Activated CD4-positive, alpha-beta T cell treated with anti-CD3 and anti-CD28 coated beads, Interleukin-10, Interleukin-2, amounts not matched to agents 100 ng/mL and 50 ng/mL, durations not matched to agents 16 hours and 8 hours (primary cell): ENCODE results near the gene TAB3.

Experiments
- DNase-seq: peaks from one replicate; pipeline ENCODE4 v3.0.0-alpha.2; 2020

The TAB3 gene, protein sequence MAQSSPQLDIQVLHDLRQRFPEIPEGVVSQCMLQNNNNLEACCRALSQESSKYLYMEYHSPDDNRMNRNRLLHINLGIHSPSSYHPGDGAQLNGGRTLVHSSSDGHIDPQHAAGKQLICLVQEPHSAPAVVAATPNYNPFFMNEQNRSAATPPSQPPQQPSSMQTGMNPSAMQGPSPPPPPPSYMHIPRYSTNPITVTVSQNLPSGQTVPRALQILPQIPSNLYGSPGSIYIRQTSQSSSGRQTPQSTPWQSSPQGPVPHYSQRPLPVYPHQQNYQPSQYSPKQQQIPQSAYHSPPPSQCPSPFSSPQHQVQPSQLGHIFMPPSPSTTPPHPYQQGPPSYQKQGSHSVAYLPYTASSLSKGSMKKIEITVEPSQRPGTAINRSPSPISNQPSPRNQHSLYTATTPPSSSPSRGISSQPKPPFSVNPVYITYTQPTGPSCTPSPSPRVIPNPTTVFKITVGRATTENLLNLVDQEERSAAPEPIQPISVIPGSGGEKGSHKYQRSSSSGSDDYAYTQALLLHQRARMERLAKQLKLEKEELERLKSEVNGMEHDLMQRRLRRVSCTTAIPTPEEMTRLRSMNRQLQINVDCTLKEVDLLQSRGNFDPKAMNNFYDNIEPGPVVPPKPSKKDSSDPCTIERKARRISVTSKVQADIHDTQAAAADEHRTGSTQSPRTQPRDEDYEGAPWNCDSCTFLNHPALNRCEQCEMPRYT

DNA sequence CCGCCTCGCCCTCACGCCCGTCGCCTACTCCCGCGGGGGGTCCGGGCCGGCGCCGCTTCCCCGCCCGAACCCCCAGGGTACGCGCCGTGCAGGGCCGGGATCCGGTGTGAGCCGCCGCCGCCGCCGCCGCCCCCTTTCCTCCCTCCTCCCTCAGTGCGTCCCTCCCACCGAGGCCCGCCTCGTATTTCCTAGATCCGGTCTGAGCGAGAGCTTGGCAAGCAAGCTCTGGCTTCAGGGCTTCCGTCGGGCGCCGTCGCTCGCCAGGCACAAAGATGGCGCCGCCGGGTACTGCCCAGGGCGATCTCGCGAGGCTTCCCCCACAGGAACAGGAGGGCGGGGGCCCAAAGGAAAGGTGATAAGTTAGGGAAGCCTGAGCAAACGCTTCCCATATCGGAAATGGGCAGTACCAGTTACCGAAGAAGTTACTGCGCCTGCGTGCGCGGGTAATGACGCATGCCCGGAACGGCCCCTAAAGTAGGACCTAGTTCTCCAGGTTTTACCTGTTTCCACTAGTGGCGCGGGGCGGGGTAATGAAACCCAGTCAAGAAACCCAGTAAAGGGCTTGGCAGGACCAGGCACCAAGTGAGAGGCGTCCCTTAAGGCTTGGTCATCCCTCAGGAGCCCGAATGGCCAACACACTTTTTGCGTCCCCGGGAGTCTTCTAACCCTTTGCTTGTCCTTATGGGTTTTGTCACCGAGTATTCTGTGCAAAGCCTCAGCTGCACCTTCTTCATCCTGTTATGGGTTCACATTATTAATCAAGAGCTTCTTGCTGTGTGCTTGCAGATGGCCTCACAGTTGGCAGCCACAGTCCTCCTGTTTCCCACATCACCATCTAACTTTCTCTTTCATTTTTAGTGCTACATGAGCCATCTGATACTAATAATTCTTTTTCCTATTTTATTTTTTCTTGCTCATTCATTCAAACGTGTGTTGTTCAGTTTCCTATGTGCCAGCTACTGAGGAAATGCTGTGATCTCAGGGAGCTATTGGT, at the start of gene TAB3:
Gene TAB3, minus strand, starts transcription at position 108 of the 994 bp plus-strand sequence. CDS start 29,666 bp downstream, outside the sequence.
- DNase-seq = peak; percentile 96

DNA sequence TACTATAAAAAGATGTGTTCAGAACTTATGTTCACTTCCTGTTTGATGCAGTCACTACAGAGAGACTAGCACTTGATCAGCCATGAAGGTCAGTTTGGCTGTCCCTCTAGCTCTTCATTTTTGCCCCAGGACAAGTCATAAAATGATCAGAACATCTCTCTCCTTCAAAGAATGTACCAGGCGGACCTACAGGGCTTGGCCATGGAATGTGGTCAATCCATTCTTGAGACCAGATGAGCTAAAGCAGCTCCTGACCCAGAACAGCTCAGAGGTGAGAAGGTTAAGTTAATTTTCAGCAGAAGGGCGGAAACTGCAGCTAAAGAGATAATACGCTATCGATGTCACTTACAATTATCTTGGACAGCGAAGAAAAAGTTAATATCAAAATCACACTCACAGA, 49.2 kb upstream of the TAB3 start:
- DNase-seq = no peak

DNA sequence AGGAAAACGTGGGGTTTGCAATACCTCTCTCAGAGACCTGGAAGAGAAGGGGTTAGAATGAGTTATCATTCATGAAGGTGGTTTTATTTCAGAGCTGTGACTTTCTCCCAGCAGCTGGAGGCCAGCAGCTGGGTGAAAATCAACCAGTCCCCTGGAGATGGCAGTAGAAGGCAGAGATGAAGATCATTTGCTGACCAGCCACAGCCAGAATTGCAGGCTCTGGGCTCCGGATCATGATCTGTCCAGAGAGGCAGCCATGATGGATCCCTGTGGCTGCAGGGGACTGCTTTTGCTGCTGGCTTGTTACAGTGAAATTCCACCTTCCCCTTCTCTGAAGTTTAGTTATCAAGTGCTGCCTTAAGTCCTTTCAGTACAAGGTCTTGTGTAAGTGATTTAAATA, 46.9 kb upstream of the TAB3 start:
- no peak for DNase-seq

DNA sequence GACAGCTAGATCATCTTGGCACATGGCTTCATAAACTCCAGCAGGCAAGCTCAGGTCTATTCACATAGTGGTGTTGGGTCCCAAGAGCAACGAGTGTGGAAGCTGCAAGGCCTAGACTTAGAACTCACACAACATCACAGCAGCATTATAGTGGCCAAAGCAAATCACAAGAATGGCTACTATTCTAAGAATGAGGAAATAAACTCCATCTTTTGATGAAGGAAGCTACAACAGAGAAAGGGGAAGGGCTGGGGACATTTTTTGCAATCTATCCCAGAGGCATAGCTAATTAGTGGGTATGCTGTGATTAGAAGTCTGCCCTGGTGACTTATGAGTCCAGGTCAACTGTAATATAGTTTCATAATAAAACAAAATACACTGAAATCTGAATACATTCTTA, 42.9 kb upstream of the TAB3 start:
- DNase-seq = no peak

DNA sequence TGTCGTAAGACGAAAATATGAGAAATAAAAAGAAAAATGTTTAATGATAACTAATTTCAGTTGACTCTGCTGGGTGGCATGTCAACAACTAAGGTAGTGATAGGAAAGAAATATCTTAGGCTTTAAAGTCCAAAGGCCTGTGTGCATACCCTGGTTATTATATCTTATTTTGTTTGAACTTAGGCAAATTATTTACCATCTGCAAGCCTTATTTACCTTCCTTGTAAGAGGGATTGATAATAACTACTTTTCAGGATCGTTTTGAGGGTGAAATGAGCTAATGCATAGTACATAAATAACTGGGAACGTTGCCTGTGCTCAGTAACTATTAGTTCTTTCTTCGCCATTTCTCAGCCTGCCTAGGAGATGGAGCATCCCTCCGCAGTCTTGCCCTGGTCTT, 41.6 kb upstream of the TAB3 start:
- no peak for DNase-seq

DNA sequence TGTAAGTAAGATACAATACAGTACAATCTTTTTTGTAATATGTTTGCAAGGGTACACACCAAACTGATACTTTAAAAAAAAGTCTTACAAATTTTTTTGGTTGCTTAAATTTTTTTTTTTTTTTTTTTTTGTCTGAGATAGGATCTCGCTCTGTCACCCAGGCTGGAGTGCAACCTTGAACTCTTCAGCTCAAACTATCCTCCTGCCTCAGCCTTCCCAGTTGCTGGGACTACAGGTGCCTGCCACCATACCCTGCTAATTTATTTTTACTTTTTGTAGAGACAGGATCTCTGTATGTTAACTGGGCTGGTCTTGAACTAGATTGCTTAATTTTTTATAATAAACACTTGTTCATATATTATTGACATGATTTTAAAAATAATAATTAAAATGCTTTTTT, 41.1 kb upstream of the TAB3 start:
- DNase-seq = no peak

DNA sequence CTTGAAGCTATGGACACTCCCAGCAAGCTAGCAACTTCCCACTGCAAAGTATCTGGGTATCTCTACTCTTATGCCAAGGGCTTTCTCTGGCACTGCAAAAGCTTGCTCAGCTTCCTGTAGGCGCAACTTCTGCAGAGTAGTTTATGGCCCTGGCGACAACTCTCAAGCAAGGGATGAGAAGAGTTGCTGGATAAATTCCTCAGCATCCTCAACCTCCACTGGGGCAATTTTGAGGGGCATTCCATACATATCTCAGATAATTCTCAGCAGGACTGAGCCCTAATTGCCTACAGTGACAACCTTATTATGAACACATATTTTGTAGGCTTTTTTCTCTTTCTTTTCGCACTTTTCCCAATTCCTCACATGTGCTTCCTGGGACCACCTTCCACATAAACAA, 31.2 kb upstream of the TAB3 start:
- DNase-seq = no peak

DNA sequence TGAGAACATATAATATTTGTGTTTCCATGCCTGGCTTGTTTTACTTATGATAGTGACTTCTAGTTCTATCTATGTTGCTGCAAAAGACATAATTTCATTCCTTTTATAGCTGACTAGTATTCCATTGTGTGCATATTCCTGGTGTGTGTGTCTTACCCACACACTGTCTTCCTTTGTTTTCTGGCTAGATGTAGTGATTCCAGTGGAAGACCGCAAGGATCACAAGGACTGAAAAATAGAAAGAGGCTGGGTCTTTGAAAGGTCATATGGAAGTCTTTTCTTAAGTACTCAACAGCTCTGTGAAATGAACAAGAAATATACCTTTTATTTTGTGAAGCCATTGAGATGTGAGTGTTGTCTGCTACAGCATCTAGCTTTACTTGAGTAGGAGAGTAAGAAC, 29.4 kb upstream of the TAB3 start:
- no peak for DNase-seq

DNA sequence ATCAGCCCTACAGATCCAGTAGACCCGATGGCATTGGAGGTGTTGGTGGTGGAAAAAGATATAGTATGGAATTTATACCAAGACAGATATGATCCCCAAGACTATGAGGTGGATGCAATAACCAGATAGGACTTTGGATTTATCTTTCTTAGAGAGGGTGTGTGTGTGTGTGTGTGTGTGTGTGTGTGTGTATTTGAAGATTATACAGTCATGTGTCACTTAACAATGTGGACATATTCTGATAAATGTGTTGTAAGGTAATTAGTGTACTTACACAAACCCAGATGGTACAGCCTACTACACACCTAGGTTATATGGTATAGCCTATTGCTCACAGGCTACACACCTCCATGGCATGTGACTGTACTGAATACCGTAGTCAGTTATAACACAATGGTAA, 24.4 kb upstream of the TAB3 start:
- no peak for DNase-seq

DNA sequence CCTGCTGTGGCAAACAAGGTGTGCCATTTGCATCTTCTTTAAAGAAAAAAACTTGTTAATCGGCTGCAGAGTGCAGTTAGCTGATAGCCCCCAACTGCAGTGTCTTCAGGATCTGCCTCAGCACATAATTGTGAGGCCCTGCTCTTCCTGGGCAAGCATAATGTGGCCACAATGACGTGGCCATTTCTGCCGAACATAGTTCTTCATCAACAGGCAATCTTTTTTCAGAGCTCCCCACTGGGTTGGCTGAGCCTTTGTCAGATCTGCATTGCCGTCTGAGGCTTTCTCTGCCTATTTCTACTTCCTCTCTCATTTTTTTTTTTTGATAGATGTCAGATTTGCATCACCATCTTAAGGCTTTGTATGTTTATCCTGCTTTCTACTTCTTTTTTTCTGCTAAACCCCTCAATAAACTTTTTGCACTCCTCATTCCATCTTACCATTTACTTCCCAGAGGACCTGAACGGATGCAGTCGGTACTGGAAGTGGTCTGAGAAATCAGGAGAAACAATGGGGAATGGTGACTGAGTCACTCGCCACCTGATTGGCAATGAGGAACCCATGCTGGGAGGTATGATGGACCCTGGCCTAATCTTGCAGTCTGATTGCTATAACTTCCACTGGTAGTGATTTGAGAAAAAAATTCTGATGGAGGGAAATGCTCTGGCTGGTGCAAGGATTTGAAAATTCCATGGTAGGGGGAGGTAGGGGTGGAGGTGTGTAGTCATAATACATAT, 21.2 kb upstream of the TAB3 start:
- peak; percentile 41 for DNase-seq

DNA sequence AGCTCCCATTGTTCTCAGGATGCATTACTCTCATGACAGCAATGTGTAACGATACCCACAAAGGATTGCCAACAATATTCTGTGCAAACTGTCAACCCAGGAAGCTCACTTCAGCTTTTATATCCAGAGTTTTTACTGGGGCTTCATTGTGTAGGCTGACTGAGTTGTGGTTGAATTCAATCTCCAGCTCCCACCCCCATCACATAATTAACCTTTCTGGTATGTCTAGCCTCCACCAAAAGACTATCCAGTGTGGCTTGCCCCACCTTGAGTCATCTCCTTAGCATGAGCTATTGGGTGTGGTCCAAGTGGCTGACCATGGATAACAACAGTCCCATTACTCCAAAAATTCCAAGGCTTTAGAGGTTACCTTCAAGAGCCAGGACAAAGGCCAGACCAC, 17.7 kb upstream of the TAB3 start:
- no peak for DNase-seq

DNA sequence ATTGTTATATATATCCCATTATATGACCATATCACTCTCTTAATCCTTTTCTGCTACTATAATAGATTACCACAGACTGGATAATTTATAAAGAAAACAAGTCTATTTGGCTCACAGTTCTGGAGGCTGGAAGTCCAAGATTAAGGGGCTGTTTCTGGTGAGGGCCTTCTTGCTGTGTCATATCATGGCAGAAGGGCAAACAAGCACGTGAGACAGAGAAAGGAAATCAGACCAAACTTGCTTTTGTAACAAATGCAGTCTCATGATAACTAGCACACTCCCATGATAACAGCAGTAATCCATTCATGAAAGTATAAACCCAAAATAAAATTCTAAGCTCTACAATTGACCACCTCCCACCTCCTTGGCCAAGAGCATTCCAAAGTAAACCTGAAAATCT, 16.3 kb upstream of the TAB3 start:
- DNase-seq = no peak

DNA sequence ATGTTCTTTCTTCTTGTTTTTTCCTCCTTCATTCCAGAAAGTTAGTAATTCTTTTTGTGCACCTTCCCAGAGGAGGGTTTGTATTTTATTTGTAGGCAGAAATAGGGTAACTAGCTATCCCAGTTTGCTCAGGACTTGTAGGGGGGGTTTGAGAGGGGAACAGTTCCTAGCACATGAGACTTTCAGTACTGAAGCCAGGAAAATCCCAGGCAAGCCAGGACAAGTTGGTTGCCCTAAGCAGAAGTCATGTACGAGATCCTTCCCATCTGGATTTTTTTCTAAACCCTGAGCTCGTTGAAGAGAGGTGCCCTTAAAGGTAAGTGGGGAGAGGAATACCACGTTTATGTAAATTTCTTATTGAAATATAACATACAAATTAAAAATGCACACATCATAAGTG, 15.6 kb upstream of the TAB3 start:
- DNase-seq = no peak

DNA sequence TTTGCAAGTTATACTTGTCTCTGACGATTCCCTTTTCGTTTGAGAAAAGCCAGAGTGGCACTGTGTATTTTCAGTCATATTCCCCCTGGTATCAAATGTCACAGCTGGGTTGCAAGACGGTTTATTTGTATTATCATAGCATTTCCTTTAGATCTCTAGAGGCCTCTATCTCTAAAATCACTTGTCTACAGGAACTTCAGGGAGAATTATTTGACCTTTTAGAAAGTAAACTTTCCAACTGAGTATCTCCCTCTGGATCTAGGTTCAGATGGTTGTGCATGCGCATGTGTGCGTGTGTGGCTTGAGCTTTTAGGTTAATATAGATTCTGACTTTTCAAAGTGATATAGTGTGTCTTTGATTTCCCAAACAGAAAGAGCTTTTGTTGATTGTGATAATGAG, 15.1 kb upstream of the TAB3 start:
- DNase-seq = no peak

DNA sequence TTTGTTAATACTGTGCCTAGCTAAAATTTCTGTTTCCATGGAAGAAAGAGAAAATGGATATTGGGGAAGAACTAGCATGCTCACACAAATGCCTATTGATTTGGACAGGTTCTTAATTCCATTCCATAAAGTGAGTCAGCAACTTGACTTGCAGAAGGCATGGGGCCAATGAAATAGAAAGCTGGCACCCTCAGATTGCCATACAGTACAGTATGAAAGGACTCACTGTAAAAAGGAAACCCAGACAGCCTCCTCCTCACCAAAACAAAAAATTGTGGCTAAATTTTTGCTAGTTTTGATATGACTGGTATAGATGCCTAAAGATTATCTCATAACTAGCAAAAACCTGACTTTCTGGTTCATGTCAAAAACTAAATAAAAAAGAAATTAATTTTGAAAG, 11.2 kb upstream of the TAB3 start:
- DNase-seq = peak; percentile 77

DNA sequence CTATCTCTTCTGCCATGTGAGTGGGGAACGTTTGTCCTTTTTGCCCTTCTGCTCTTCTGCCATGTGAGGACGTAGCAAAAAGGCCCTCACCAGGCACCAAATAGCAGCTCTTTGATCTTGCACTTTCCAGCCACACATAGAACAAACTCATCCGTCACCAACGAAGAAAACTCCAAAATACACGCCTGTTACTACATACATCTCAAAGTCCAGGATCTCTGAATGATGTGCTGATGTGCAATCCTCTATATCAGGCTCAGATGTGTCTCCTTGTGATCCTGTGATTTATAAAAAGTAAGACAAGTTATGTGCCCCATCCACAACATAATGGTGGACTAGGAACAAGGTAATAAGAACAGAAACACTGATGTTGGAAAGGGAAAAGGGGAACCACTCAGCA, 9.8 kb upstream of the TAB3 start:
- DNase-seq = no peak

DNA sequence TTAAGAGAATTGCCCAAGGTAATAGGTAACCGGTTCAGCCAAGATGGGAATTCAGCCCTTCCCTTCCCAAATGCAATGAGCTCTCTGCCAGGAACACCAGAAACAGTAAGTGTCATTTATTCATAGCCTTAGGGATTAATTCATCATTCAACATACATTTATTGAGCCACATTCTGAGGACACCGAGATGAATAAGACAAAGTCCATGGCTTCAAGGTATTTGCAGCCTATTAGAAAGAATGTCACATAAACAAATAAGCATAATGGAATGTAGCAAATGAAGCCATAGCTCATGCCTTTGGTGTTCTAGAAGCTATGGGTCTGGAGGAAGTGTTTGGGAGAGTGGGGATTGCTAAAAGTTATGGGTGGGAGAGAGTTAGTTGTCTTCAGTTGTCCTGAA, 6.3 kb upstream of the TAB3 start:
- DNase-seq = no peak

DNA sequence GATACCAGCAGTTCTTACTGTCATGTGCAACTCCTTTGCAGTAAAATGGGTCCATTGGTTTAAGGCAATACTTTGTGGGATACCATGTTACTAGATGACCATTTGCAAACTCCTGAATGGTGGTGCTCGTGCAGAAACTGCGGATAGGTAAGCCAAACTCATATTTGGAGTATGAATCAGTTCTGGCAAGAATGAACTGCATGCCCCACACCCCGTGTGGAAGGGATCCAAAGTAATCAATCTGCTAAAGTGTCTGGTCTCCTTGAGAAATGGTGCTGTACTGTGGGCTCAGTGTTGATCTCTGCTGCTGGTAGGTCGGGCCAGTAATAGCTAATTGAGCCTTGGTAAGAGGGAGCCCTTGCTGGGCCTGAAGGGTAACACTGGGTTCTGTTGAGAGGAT, 4.2 kb upstream of the TAB3 start:
- DNase-seq = no peak

DNA sequence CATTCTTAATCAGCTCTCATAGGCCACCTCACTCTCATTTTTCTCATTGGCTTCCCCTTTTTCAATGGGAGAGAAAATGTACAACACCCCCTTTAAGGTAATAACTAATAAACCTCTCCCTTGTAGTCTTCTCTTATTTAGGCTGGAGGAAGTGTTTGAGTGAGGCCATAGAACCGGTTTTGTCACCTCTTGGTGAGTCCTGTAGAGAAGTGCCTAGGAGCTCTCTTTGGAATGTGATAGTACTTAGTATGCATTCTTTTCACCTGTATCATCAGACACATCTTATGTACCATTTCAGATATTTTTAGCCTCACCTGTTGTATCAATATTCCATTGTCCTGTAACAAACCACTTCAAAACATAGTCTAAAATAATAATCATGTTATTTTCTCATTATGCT, 3.5 kb upstream of the TAB3 start:
- no peak for DNase-seq

DNA sequence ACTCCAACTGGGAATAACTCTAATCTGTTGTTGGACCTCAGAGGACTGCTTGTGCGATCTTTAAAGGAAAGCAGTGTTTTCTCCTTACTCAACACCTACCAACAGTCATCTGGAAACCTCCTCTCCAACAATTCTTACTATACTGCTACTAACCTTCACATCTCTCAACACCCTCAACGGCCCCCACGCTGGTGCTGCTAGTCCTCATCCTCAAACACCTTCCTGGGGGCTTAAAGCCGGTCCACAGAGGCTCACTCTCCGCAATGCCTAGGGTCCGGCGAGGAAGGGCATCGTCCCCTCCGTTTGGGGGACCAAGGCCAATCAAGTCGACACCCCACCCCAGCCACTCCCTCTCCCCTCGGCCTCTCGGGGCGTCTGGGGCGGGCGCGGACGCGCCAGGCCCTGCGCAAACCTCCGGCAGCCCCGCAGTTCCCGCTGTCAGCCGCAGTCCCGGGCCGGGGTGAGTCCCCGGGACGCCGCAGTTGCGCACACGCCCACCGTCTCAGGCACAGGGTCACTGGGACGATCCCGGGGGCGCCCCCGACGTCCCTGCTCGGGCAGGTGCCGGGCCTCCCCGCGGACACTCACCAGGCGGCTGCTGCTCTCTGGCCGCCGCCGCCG, 418 bp downstream of the TAB3 start:
- peak; percentile 29 for DNase-seq

DNA sequence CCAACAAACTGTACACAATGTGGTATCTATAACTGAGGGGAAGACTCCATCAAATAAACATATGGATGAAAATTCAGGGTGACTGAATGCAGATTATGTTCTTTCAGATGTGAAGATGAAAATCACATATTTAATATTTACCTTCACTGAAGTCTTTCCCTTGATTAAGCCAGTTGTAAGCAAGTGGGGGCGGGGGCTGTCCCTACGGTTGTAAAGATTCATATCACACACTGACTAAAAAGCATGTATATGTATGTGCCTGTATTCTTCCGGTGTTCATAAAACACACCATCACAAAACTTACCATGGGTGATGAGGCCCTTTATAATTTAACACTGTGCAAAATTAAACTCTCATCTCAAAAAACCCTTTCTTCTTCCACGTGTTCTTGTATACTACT, 1.3 kb downstream of the TAB3 start:
- DNase-seq = peak; percentile 52

DNA sequence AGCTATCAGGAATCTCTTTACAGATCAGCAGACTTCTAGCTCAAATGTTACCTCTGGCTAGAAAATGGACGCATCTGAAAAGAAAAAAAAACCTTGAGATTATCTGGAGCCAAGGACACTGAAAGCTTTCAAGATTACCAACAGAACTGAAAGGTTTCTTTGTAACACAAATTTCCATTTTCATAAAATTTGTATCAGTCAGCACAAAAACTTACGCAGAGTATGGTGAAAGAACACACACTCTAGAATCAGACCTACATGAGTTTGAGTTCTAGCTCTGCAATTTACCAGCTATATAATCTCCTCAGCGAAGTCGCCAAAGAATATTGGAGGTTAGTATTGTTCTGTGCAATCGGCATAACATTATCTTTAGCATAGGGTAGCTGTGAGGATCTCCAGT, 1.8 kb downstream of the TAB3 start:
- DNase-seq = no peak
